HG03097 (cell line): ENCODE data around the gene IQSEC1.

Source experiments
- ATAC-seq: cut with Tn5 transposase; IDR thresholded peaks from one replicate; pipeline ENCODE4 v1.9.1; 2021; ENCODE audit not compliant: unreplicated experiment, low FRiP score

IQSEC1 gene

GRCh38 chr3:12961007-12961696 is 112.1 kb downstream of the IQSEC1 start:
- no peak for ATAC-seq

DNA sequence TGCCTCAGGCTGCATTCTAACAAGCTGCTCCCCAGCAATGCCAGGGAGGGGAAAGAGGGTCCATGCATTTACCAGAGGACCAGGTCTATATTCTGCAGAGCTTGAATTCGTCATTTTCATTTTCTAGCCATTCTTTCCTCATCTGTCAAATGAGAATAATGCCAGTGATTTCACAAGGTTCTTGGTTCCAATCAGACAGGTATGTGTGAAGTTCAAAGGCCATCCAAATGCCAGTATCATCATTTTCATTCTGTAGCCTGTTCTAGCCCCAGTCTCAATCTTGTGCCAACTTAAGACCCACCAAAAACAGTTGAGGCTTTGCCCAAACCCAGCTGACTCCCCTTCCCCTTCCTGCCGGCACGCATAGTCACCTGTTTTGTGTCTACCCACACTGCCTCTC is 112.7 kb downstream of the IQSEC1 start:
- ATAC-seq = no peak

GRCh38 chr3:12959838-12960378 is 113.3 kb downstream of the IQSEC1 start:
- ATAC-seq = no peak

- ATAC-seq = no peak
Measured at GRCh38 chr3:12959410-12959809, 113.8 kb downstream of the IQSEC1 start.

- ATAC-seq = no peak
Measured at GRCh38 chr3:12957824-12958792, 115.1 kb downstream of the IQSEC1 start.

GRCh38 chr3:12957339-12957738 is 115.9 kb downstream of the IQSEC1 start:
- no peak for ATAC-seq

- ATAC-seq = no peak
Measured at GRCh38 chr3:12956316-12956660, 116.9 kb downstream of the IQSEC1 start.

- no peak for ATAC-seq
Measured at GRCh38 chr3:12955651-12956315, 117.4 kb downstream of the IQSEC1 start.

- ATAC-seq = no peak
Measured at GRCh38 chr3:12954891-12955650, 118.2 kb downstream of the IQSEC1 start.

GRCh38 chr3:12954180-12954579 is 119.0 kb downstream of the IQSEC1 start:
- no peak for ATAC-seq

- ATAC-seq = no peak
Measured at GRCh38 chr3:12953201-12953995, 119.8 kb downstream of the IQSEC1 start.

GRCh38 chr3:12952343-12953200 is 120.7 kb downstream of the IQSEC1 start:
- no peak for ATAC-seq

GRCh38 chr3:12948891-12949711 is 124.1 kb downstream of the IQSEC1 start:
- peak; percentile 60 for ATAC-seq

GRCh38 chr3:12948371-12948770 is 124.9 kb downstream of the IQSEC1 start:
- no peak for ATAC-seq

DNA sequence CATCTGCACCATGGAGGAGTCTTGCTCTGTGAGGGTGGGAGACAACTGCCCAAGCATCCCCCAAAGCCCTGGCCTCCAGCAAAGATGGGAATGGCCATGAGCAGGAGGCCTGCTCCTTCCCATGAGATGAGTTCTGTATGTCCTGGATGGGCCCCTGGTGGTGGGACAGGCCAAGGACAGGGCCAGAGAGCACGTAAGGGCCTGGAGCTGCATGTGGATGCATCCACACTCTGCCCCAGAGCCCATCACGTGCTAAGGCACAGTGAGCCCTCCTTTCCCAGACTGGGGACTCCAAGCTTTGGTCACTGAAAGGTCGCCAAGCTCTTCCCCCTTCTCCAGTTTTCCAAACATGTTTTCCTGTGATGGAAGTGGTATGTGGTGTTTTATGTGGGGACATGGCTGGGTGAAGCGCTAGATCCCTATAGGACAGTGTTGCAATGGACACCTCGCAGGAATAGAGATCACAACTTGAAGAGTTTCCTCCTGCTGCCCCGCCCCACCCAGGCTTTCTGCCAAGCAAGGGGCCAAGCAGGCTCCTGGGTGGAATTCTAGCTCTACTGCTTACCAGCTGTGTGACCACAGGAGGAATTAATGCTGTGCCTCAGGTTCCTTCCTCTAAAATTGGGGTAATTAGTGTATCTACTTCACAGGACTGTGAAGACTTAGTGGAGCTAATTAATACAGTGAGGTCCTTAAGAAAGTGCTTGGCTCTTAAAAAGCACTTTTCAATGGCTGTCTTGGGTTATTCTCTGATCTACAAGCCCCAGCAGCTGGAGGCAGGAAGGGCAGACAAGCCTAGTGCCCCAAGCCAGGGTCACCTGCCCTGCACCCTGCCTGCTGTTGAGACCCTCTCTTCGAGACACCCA is 125.5 kb downstream of the IQSEC1 start:
- ATAC-seq = no peak

DNA sequence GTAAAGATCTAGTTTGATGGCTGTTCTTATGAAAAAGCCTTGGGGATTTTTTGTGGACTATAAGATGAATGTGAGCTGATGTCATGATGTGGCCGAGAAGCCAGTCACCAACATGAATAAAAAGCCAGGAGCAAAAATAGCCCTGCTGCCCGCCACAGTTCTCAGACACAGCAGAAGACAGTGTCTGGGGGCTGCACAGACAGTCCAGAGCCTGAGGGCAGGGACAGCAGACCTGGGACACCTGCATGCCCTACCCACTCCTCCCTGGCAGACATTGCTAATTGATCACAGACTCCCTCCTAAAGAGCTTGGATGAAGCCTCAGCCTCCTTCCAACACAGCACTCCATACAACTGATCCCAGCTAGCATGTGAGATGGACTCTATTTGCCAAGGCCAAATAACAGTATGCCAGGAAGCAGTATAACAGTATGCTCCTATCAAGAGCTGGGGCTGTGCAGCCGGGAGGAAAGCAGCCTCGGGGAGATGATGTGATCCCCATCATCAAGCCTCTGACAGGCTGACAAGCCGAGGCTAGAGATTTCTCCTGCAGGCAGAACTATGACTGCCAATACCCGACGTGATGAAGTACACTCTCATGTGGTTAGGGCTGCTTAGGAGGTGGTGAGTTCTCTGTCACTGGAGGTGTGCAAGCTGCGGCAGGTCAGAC is 126.4 kb downstream of the IQSEC1 start:
- no peak for ATAC-seq
